Measurements from ENCODE around the gene C16orf96. TPM values are rescaled to one million over a fixed set of nuclear protein-coding genes. Genes with fewer than 3 reads are reported as not detected.

Gene C16orf96
- total RNA-seq, 1 experiment from 2014 or later: 0.15 TPM

- Histone ChIP-seq H3K27ac (ENCODE audit: low read length) (no peak overlapping the region), H3K4me3 (ENCODE audit: low read depth in 2 of 2, low read length in 2 of 2) (no peak overlapping the region), H3K4me1 (ENCODE audit: control insufficient read depth, insufficient read depth, low read length) (no peaks in the 10 kb centered on the region), H3K9me3 (ENCODE audit: control insufficient read depth, insufficient read depth, low read depth, low read length) (no peaks in the 10 kb centered on the region), H3K27me3 (ENCODE audit: control insufficient read depth, insufficient read depth, low read length) (no peaks in the 10 kb centered on the region), H3K36me3 (ENCODE audit: control insufficient read depth, insufficient read depth, low read length) (no peaks in the 10 kb centered on the region)
- intact Hi-C loops (cut with micrococcal nuclease; ENCODE audit: unreplicated experiment): loop anchor here (5.0 kb wide), 2 partner anchors 33 to 73 kb away; no protein-coding TSS in a partner anchor
- POLR2A ChIA-PET: no interaction called here
- no peak for ATAC-seq
- CTCF ChIA-PET: interaction anchor here (0.8 kb wide), 1 partner anchor 34 kb away, joined by 3 read pairs; no protein-coding TSS in a partner anchor
- no peak for DNase-seq (ENCODE audit: low read depth, low spot score)
- no TSS peak for BruUV-seq (replicated peaks)
- in situ Hi-C loops (cut with HindIII; ENCODE audit: low pct_unique_long_range_greater_than_20kb, low sequenced_read_pairs): no loop called here
- TF ChIP-seq REST (IDR thresholded peaks at IDR 0.05; ENCODE audit: insufficient read depth in 1 of 2, low read depth in 2 of 2, low read length in 1 of 2) (no peak), TCF7L2 (IDR thresholded peaks at IDR 0.05; ENCODE audit: low read depth, low read length) (no peak)
Observed at GRCh38 chr16:4514606-4515005, 41.5 kb upstream of the C16orf96 start.

- in situ Hi-C loops (cut with HindIII; ENCODE audit: low pct_unique_long_range_greater_than_20kb, low sequenced_read_pairs) (no loop called here), intact Hi-C loops (cut with micrococcal nuclease; ENCODE audit: unreplicated experiment) (loop anchor here (5.0 kb wide), 1 partner anchor 72 kb away; no protein-coding TSS in a partner anchor)
- Histone ChIP-seq H3K36me3 (ENCODE audit: control insufficient read depth, insufficient read depth, low read length) (no peaks in the 10 kb centered on the region), H3K4me3 (ENCODE audit: low read depth in 2 of 2, low read length in 2 of 2) (no peak overlapping the region), H3K4me1 (ENCODE audit: control insufficient read depth, insufficient read depth, low read length) (no peaks in the 10 kb centered on the region), H3K27ac (ENCODE audit: low read length) (no peak overlapping the region), H3K9me3 (ENCODE audit: control insufficient read depth, insufficient read depth, low read depth, low read length) (no peaks in the 10 kb centered on the region), H3K27me3 (ENCODE audit: control insufficient read depth, insufficient read depth, low read length) (no peaks in the 10 kb centered on the region)
- CTCF ChIA-PET: interaction anchor here (0.6 kb wide), 1 partner anchor 70 kb away, joined by 3 read pairs; no protein-coding TSS in a partner anchor
- TF ChIP-seq CTCF (IDR thresholded peaks at IDR 0.05) (no peak), TCF7L2 (IDR thresholded peaks at IDR 0.05; ENCODE audit: low read depth, low read length) (no peak), POLR2AphosphoS5 (IDR thresholded peaks at IDR 0.05; ENCODE audit: low read depth, low read length) (no peak), REST (IDR thresholded peaks at IDR 0.05; ENCODE audit: insufficient read depth in 1 of 2, low read depth in 2 of 2, low read length in 1 of 2) (no peak), SIN3A (IDR thresholded peaks at IDR 0.05; ENCODE audit: borderline replicate concordance, insufficient read depth, low read depth, low read length) (no peak)
- POLR2A ChIA-PET: no interaction called here
- ATAC-seq (no peak), DNase-seq (ENCODE audit: low read depth, low spot score) (no peak)
- BruUV-seq (replicated peaks): no TSS peak
Observed at GRCh38 chr16:4515611-4516233, 40.4 kb upstream of the C16orf96 start.

Data from Panc1 (cell line).